GM19099 (cell line): ENCODE measurements around the gene GRB2.

Source experiments
- POLR2A ChIP-seq: IDR thresholded peaks from 3 replicates; pipeline ENCODE4 v1.6.1; 2011; ENCODE audit warnings: low read depth; ENCODE audit not compliant: insufficient read length; ENCODE audit errors: extremely low read depth

The GRB2 gene

GRCh38 chr17:75270218-75270965 lies 135.1 kb downstream of the GRB2 start:
- peak; percentile 26 for TF ChIP-seq POLR2A

GRCh38 chr17:75269844-75270217 lies 135.6 kb downstream of the GRB2 start:
- no peak for TF ChIP-seq POLR2A
